NAMALWA (cell line): ENCODE data around the gene SDHC.

Experiments used
- DNase-seq: peaks from one replicate; pipeline ENCODE4 v3.0.0-alpha.2; 2015; ENCODE audit warnings: low spot score

SDHC gene, protein sequence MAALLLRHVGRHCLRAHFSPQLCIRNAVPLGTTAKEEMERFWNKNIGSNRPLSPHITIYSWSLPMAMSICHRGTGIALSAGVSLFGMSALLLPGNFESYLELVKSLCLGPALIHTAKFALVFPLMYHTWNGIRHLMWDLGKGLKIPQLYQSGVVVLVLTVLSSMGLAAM

DNA sequence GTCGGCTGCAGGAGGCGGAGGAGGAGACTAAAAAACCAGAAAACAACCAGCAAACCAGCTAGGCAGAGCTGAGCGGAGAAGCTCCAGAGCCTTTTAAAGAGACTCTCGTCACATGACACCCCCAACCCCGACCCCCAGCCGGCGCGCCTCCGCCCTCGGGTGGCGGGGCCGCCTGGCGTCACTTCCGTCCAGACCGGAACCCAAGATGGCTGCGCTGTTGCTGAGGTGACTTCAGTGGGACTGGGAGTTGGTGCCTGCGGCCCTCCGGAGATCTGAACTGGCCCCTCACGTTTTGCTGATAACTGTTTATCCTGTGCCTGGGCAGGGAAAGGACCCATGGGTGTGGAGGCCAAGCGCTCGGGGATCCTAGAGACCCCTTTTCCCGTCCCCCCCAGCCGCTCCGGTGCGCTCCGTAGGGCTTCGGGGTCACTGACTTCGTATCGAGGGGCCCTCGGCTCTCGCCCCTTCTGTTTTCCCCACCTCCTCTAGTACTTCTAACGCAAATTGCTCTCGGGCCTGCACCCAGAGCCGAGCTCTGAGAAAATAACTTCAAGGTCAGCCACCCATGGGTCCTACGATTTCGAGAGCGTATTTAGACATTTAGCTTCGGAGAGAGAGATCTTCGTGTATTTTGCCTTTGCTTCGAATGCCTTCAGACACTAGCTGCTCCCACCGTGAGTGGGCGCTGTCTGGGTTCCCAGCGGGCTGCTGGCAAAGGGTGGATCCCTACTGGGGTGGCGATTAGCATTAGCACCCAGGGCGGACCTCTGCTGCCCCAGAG, at the start of gene SDHC:
TSS of gene SDHC (plus strand) at position 181 of the 781 bp plus-strand sequence. CDS start at position 206, 25 bp downstream.
- DNase-seq, result peak; percentile 97

DNA sequence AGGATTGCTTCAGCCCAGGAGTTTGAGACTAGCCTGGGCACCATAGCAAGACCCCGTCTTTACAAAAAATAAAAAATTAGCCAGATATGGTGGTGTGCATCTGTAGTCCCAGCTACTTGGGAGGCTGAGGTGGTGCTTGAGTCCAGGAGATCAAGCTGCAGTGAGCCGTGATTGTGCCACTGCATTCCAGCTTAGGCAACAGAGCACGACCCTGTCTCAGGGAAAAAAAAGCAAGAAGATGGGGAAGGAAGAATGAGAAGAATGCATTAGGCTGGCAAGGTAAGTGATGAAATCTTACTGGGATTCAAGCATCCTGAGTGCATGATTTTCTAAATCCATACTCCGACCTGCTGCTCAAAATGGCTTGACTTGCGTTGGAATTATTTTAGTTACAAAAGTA, 48.9 kb upstream of the SDHC start:
- no peak for DNase-seq

DNA sequence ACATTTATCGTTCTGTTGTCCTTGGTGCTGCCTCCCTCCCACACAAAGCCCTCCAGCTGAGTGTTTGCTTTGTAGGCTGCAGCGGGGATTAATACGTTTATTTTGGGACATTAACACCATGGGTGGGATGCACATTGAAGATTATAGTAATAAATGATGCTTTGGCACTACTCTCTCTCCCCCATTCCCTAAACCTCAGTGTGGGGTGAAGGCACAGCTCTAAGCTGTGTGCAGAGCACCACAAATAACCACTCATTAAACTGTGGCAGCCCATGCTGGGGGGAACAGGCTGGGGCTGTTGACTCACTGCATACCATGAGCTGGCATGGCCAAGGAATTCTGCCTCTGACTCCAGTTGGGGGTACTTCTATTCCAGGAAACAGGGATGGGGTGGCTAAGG, 48.0 kb upstream of the SDHC start:
- DNase-seq, result no peak

DNA sequence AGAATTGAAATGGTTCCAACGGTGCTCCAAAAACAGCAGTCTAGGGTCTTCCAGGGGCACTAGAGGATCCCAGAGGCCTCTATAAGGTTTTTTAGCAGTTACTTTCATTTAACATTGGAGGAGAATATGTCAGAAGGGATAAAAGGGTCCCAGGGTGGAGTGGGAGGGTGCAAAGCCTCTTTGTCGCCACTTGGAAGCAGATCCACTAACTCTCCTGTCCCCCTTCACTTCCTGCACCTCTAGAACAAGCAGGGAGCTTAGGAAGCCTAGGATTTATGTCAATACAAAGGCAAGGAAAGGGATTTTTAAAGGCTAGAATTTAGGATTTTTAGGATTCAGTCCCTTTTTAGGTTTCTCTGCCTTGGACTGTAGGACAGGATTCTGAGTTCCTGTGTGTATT, 47.3 kb upstream of the SDHC start:
- no peak for DNase-seq

DNA sequence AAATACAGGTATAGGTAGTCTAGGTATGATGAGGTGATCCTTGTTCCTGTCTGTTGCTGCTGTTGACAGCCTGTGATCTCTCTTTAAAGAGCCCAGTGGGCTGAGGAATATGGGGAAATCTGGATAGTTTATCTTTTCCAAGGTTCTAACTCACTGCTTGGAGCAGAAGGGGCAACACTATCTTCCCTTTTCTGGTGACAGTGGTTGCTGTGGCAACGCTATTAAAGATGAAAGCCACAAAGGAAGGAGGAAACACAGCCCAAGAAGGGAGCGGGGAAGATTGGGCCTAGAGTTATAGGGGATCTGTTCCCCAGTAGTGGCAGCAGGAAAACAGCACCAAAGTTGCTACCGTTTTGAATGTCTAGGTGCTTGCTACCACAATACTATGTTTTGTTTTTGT, 46.9 kb upstream of the SDHC start:
- DNase-seq, result no peak

DNA sequence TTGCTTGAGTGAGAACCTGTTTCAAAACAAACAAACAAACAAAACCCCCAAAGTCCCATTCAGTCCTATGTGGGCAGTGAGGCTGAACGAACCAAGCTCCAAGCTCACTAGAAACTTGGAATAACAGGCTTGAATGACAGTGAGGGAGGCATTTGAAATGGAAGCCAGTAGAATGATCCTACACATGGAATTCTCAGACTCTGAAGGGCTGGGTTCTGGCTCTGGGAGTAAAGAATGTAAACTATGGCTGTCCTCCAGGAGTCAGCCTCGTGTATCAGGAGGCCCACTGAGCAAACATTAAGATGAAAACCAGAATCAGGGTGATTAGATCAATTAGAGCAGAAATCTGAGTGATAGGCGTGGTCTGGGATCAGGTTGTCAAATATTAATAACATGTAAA, 40.8 kb upstream of the SDHC start:
- DNase-seq, result no peak

DNA sequence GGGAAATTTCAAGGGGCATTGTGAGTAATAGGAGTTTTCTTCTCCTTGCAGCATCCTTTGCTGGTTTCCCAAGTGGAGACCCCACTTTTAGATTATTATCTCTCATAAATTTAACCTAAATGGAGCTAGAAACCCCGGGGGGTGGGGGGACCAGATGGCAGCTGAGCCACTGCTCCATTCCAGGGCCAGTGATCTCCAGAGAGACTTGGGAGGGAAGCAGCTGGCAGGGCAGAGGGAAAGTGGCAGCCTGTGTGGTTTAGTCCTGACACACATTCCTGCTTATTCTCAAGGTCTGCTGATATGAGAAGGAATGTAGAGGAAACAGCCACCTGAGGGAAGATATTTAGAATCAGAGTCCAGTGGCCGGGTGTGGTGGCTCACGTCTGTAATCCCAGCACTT, 39.3 kb upstream of the SDHC start:
- DNase-seq, result no peak

DNA sequence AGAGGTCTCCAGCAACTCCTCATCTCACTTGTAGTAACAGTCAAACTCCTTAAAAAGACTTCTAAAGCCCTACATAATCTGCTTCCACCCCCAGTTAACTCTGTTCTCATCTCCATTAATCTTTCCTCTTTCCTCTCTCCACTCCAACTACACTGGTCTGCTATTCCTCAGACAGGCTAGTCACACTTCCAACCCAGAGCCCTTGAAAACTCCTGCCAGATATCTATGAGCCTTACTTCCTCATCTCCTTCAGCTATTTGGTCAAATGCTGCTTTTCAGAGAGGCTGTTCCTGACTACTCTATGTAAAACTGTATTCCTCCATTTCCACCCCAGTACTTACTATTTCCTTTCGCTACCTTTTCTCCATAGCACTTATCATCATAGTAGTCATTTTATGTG, 31.2 kb upstream of the SDHC start:
- no peak for DNase-seq

DNA sequence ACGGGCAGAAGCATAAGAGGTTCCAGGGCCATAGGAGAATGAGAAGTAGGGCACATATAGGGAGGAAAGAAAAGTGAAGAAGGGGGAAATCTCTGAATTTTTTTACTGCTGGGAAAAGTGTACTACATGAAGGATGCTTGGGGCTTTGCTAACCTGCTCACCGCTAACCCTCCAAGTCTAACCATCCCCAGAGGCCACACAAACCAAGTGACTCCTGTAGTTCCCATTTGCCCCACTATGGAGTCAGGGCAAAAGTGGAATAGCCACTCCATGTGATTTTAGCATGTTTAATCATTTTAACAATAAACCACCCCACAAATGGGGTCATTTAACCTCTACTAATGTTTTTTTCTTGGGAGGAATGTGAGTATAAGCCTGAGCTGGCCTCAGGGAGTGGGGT, 29.1 kb upstream of the SDHC start:
- DNase-seq, result no peak

DNA sequence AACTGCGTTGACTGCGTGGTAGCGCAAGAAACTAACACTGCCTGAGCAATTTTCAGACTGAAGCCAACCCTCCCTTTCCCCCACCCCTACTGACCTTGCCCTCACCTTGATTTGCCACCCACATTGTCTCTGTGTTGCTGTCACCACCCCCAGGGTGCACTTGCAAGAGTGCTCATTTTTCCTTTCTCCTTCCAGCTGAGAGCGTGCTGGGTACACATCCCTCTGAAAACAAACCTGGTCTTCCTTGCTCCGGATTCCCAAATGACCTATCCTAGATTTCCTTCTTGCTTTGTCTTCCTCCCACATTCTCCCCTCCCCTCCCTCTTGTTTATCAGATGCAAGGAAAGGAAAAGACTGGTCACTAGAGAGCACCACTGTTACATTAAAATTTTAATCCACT, 28.7 kb upstream of the SDHC start:
- no peak for DNase-seq

DNA sequence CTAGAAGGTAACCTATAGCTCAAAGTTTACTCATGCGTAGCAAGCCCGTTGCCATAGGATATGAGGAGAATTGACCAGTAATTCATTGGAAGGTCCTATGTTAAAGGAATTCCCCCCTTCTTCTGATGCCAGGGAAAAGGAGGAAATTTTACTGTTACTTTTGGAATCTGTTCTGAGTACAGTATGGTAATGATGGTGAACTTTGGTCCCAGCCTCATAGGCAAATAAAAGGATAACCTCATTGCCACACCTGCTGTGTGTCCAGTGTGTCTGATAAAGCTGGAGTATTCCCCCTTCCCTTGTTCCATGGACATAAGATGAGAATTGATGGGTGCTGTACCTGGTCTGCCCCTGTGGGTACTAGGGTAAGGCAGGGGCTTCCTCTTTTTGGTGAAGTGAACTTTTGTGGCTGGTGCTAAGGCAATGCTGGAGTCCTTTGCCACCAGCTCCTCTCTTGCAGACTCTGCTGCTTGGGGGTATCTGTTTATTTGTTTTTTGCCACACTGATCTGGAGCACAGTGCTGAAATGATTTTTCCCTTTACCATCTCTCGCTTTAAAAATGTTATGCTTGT, 26.6 kb upstream of the SDHC start:
- DNase-seq, result no peak

DNA sequence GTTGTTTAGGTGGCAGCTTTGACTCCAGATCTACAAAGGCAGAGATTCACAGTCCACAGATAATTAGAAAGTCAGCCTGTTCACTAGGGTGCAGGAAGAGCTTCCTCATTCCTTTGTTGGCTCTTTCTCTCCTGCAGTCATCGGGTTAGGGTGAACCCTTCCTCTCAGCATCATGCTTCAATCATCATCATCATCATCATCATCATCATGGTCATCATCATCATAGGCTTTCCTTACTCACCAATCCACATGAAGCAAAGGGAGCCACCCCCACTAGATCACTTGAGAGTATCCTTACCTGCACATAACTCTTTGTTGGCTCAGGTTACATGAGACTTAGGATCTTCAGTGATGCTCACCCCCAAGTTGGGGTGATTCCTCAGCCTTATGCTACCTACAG, 23.4 kb upstream of the SDHC start:
- no peak for DNase-seq

DNA sequence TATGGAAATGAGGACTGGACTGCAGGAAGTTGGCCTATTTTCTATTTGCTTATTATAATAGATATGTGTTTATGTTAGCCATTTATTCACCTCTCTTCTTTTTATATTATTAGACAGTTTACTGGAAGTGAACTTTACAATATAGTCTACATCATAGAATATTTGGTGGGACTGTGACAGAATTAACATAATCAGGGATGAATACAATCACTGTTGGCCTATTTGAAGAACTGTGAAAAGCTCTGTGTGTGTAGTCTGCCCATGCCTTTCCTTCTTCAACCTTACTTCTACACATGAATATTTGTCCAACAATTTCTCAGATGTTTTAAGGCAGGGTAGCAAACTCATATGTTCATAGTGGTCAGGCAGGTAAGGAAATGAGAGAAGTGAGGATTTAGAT, 16.8 kb upstream of the SDHC start:
- DNase-seq, result no peak

DNA sequence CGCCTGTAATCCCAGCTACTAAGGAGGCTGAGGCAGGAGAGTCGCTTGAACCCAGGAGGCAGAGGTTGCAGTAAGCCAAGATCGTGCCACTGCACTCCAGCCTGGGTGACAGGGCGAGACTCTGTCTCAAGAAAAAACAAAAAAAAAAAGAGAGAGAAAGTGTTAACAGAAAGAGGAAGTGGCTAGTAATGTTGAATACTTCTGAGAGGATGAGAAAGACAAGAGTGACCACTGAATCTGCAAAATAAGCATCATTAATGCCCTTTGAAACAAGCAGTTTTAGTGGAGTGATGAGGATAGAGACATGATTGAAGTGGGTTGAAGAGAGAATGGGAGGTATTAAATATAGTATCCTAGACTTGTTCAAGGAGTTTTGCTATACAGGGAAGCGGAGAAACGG, 16.1 kb upstream of the SDHC start:
- DNase-seq, result peak; percentile 37

DNA sequence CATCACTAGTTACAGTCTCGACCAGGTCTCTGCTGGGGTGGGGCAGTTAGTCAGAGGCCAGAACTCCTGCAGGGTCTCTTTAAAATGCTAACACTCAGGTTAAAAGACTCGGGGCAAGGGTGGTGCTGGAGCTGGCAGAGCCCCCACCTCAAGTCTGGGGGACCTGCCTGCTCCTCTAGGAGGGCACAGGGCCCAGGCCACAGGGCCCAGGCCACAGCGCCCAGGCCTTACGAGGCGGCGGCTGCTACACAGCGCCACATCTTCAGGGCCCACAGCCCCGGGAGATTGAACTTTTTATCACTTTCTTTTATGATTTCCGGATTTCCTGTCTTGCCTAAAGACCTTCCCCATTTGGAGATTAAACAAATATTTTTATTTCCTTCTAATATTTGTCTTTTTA, 14.8 kb upstream of the SDHC start:
- DNase-seq, result no peak

DNA sequence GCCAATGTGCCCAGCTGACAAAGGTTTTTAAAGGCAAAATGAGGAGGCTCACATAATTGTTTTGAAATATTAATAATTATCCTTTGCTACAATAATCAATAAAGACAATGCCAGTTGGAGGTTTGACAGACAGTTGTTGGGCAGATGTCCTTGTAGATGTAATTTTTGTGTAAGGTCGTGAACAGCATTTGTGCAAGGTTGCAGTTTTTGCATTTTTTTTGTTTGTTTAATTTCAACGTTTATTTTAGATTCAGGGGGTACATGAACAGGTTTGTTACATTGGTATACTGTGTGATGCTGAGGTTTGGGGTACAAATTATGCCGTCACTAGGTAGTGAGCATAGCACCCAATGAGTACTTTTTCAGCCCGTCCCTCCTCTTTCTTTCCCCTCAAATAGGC, 13.7 kb upstream of the SDHC start:
- no peak for DNase-seq

DNA sequence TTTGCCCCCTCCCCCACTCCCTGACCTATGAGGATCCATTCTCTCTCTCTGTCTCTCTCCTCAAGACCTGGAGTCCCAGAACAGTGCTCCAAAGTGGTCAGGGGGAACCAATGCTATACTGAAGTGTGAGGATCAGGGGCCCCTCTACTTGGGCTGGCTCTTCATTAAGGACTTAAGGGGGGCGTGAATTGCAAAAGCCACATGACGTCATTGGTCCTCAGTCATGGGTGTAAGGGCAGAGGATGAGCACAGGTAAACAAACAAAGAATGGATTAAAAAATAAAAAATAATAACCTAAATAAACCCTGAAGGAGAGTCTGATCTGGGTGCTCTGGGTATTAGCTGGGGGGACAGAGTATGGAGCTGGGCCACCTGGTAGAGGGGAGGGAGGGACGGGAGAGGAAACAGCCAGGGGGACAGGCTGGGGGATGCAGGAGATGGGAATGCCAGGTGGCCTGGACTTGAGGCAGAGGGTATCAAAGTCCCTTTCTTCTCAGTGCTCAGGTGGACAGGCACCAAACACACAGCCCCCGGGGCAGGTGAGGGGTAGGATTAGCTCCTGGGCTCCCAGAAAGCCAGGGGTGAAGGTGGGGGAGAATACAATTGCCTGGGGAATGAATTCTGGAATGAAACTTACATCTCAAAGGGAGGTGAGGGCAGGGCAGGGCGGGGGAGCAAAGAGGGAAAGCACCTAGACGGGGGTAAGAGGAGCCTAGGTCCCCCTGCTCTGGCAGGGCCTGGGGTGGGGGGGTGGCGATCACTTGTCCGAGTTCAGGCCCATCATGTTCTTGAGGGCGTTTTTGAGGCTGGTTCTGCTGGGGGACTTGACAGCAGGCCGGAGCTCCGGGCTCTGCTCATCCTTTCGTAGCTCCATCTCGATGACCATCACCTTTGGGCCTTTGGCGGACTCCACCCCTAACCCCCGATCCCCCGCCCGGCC, 9.0 kb upstream of the SDHC start:
- no peak for DNase-seq

DNA sequence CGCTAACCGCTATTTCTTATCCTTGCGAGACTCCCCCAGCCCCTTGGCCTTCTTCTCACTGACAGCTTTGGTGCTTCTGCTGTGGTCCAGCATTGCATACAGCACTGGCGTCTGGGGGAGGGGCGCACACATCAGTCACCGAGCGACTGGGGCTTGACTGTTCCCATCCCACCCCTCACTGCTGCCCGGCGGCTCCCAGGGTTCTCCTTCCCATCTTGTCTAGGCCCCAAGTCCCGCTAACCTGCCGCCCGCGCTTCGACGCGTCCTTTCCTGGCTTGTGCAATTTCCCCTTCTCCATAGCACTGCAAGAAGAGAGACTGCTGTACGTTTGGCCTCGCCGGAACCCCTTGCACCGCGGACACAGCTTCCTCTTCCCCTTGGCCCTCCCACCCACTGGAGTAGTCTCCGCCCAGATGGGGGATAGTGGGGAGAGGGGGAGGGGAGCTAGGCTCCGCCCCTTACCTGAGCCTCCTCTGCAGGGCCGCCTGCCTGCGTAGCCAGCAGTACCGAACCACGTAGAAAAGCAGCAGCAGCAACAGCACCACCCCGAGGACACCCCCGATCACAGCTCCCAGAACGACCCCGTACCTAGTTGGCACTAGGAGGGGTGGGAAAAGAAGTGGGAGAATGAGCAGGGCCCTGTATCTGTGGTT, 8.2 kb upstream of the SDHC start:
- peak; percentile 93 for DNase-seq

DNA sequence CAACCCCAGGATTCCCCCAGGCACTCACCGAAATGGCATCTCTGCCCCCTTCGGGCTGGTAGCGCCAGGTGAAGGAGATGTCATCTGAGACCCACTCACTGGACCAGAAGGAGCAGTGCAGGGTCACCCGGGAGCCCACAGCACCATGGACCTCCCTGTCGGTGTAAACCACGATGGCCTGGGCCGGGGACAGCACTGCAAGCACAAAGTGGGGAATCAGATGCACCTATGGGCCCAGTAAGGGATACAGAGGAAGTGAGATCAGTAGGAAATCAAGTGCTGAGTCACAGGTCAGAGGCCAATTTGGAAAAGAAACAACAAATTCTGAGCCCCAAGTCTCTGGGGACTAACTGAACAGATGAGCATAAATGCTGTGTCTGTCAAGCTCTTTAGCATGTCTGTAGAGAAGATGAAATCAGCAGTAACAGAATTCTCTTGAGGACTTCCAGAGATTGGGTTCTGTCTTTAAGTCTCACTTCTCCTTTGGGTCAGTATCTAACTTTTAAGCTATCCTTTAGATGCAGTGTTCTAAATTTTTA, 6.9 kb upstream of the SDHC start:
- peak; percentile 82 for DNase-seq

DNA sequence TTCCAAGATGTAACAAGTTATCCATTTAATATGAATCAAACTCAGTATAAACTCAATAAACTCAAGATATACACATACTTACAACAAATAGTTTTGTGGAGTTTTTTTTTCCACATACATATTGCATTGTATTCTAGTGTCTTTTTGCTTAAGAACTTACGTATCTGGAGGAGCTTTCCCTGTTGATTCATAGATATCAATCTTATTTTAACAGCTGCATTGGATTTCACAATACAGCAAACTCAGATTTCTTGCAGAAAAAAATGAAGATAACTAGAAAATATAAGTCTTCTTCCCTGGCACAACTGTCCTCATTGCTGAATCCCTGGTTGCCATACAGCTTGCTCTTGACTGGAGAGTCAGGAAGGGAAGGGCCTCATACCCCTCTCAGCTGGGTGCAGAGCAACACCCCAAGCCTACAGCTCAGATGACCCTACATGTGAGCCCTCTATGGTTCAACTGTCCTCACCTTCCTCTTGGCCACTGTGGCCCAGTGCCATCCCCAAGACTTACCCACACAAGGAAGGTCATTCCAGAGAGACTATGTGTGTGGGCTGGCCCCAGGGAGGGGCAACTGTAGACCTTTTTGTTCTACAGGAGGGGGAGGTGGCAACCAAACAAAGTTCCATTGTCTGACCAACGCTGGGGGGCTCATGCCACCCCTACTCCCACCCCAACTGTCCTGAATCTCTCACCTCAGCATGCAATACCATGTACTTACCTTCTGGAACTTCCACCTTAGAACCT, 6.1 kb upstream of the SDHC start:
- DNase-seq, result no peak

DNA sequence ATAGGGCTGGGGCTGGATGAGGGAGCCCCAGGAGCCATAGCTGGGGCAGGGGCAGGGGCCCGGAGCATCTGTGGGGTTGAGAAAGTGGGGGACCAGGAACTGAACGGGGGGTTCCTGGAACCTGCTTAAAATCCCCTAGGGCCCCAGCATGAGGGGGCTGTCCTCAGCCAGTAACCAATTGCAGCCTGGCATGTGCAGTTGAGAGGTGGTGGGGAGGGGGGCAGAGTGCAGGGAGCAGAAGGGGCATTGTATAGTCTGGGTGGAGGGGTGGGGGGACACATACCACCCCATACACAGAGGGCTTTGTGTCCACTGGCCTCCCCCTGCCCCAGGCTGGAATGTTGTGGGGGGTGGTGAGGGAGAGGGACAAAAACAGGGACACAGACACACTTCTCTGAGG, 4.3 kb upstream of the SDHC start, which contains the start of gene MPZ:
TSS of gene MPZ (minus strand) at position 101 of the 400 bp plus-strand sequence. CDS start at position 38, 63 bp downstream.
- no peak for DNase-seq
